AG10803 (cell line): ENCODE data around the gene NCCRP1.

Experiments used
- DNase-seq: peaks from one replicate; pipeline ENCODE4 v3.0.0; 2010; ENCODE audit warnings: low read depth
- H3K4me3 ChIP-seq: 2 replicates; pipeline ENCODE4 v1.5.1; 2011; ENCODE audit warnings: mild to moderate bottlenecking, low read length, control low read depth
- CTCF ChIP-seq: conservative IDR thresholded peaks from 2 replicates; pipeline ENCODE4 v1.5.1; 2011; ENCODE audit warnings: mild to moderate bottlenecking, low read length, control low read depth, inconsistent platforms

Gene NCCRP1

GRCh38 chr19:39157997-39158389 lies 38.8 kb upstream of the NCCRP1 start:
- no peak for TF ChIP-seq CTCF
- no peak for DNase-seq
- H3K4me3 ChIP-seq, result no peak overlapping the region

GRCh38 chr19:39158646-39159260 lies 38.0 kb upstream of the NCCRP1 start:
- no peak overlapping the region for H3K4me3 ChIP-seq
- TF ChIP-seq CTCF, result no peak
- DNase-seq, result no peak

- DNase-seq, result peak; percentile 67
- TF ChIP-seq CTCF, result no peak
- no peak overlapping the region for H3K4me3 ChIP-seq
These were observed 36.3 kb upstream of the NCCRP1 start for GRCh38 chr19:39160523-39160861.

GRCh38 chr19:39160889-39161672 lies 35.7 kb upstream of the NCCRP1 start:
- DNase-seq, result peak; percentile 33
- no peak overlapping the region for H3K4me3 ChIP-seq
- no peak for TF ChIP-seq CTCF

- DNase-seq, result no peak
- no peak for TF ChIP-seq CTCF
- H3K4me3 ChIP-seq, result no peak overlapping the region
These were observed 34.2 kb upstream of the NCCRP1 start for GRCh38 chr19:39162441-39163043.

- DNase-seq, result no peak
- TF ChIP-seq CTCF, result no peak
- no peak overlapping the region for H3K4me3 ChIP-seq
These were observed 33.1 kb upstream of the NCCRP1 start for GRCh38 chr19:39163621-39164020.

- no peak for DNase-seq
- TF ChIP-seq CTCF, result no peak
- H3K4me3 ChIP-seq, result no peak overlapping the region
These were observed 32.5 kb upstream of the NCCRP1 start for GRCh38 chr19:39164289-39164688.
